Gastroesophageal sphincter (tissue), 3 donors: ENCODE results near the gene SCAMP5.

ENCODE experiments used
- CTCF ChIP-seq, 4 experiments: fragments of 200-600 bp in 2 of 4; fragments of 450-650 bp in 2 of 4; sonication (generic) in 1 of 4; IDR thresholded peaks; one replicate each; pipeline ENCODE4 v1.5.1; 2017 to 2019; ENCODE audit warnings: antibody characterized with exemption in 4 of 4, mild to moderate bottlenecking in 2 of 4, moderate library complexity in 2 of 4
- POLR2A ChIP-seq, 2 donors: fragments of 450-650 bp; IDR thresholded peaks; one replicate each; pipeline ENCODE4 v1.6.1; 2017; ENCODE audit warnings: antibody characterized with exemption in 2 of 2, mild to moderate bottlenecking in 2 of 2, moderate library complexity in 1 of 2
- POLR2AphosphoS5 ChIP-seq: sonication (generic); formaldehyde crosslinking; IDR thresholded peaks from one replicate; pipeline ENCODE4 v1.6.1; 2017; ENCODE audit warnings: antibody characterized with exemption

GRCh38 chr15:75064846-75065245 is 69.5 kb downstream of the SCAMP5 start:
- TF ChIP-seq CTCF (IDR thresholded peaks at IDR 0.05) (no peak), POLR2A (IDR thresholded peaks at IDR 0.05) (no peak), POLR2AphosphoS5 (no peak)
